Brain microvascular endothelial cell (primary cell): Measurements from ENCODE around the gene ZNF620.
"Not testable (repeated sequence)": the region's sequence is repeated elsewhere in the genome, so short reads cannot be mapped to it uniquely, and the experiment has no call there.

ENCODE experiments used
- DNase-seq: peaks from one replicate; pipeline ENCODE4 v3.0.0-alpha.2; 2020
- H3K27ac ChIP-seq: fragments of 250-450 bp; sonication (Bioruptor Pico); 2 replicates; pipeline ENCODE4 v1.5.1; 2020; ENCODE audit warnings: mild to moderate bottlenecking, moderate library complexity
- H3K27me3 ChIP-seq: fragments of 250-450 bp; sonication (Bioruptor Pico); replicated peaks from 2 replicates; pipeline ENCODE4 v1.5.1; 2020; ENCODE audit warnings: mild to moderate bottlenecking
- H3K36me3 ChIP-seq: fragments of 250-450 bp; sonication (Bioruptor Pico); replicated peaks from 2 replicates; pipeline ENCODE4 v1.5.1; 2020; ENCODE audit warnings: mild to moderate bottlenecking
- H3K4me3 ChIP-seq: 2 replicates; pipeline ENCODE4 v1.5.1; 2011; ENCODE audit warnings: low read depth, mild to moderate bottlenecking, control low read depth, low read length, moderate library complexity
- in situ Hi-C: cut with HindIII; loops from 2 replicates; pipeline ENCODE4 v1.10.0; 2017; ENCODE audit warnings: low sequenced_read_pairs, low pct_ligation_motif_present
- TF ChIP-seq, protein P1 (sequence below): IDR thresholded peaks from 2 replicates; pipeline ENCODE4 v1.5.1; 2011; ENCODE audit warnings: low read depth, mild to moderate bottlenecking, moderate library complexity, low read length, control low read depth, inconsistent platforms; ENCODE audit errors: missing control alignments

The ZNF620 gene

DNA sequence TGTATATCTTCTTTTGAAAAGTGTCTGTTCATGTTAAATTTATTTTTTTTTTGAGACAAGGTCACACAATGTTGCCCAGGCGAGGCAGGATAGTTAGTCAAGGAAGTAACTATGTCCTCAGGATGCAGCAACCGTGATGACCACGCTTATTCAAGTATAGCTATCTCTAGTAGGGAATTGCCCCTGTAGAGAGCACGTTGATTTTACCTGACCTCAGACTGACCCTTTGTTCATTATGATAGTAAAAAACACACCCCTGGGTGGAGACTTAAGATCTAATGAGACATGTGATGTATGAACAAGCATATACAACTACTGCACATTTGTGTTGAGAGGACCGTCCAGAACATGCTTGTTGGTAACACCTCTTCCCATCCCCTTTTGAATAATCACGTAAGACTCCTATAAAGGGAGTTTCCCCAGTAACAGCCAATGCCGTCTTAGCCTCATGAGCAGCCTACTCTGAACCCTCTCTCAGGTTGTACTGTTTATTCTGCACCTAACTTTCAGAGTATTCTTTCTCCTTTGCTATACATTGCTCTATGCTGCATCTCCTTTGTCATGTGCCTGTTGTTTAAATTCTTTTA lies 51.8 kb downstream of the ZNF620 start:
- no peak overlapping the region for H3K4me3 ChIP-seq
- H3K36me3 ChIP-seq: no peaks in the 10 kb centered on the region
- H3K27ac ChIP-seq: no peak overlapping the region
- TF ChIP-seq, protein P1, sequence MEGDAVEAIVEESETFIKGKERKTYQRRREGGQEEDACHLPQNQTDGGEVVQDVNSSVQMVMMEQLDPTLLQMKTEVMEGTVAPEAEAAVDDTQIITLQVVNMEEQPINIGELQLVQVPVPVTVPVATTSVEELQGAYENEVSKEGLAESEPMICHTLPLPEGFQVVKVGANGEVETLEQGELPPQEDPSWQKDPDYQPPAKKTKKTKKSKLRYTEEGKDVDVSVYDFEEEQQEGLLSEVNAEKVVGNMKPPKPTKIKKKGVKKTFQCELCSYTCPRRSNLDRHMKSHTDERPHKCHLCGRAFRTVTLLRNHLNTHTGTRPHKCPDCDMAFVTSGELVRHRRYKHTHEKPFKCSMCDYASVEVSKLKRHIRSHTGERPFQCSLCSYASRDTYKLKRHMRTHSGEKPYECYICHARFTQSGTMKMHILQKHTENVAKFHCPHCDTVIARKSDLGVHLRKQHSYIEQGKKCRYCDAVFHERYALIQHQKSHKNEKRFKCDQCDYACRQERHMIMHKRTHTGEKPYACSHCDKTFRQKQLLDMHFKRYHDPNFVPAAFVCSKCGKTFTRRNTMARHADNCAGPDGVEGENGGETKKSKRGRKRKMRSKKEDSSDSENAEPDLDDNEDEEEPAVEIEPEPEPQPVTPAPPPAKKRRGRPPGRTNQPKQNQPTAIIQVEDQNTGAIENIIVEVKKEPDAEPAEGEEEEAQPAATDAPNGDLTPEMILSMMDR: no peak
- peak; percentile 1 for DNase-seq
- no peaks in the 10 kb centered on the region for H3K27me3 ChIP-seq
- in situ Hi-C loops: no loop called here

GRCh38 chr3:40562482-40562881 lies 56.6 kb downstream of the ZNF620 start:
- H3K27ac ChIP-seq, H3K36me3 ChIP-seq, in situ Hi-C loops, H3K4me3 ChIP-seq, H3K27me3 ChIP-seq, DNase-seq: not testable (repeated sequence)

GRCh38 chr3:40565629-40566028 lies 59.8 kb downstream of the ZNF620 start:
- H3K36me3 ChIP-seq, DNase-seq, H3K27me3 ChIP-seq, in situ Hi-C loops, H3K27ac ChIP-seq, H3K4me3 ChIP-seq: not testable (repeated sequence)

- Histone ChIP-seq H3K27me3 (no peaks in the 10 kb centered on the region), H3K4me3 (no peak overlapping the region), H3K27ac (no peak overlapping the region), H3K36me3 (no peaks in the 10 kb centered on the region)
- no peak for DNase-seq
- in situ Hi-C loops: no loop called here
- TF ChIP-seq, protein P1: no peak
Observed at GRCh38 chr3:40566694-40567093, 60.9 kb downstream of the ZNF620 start.
